Type B pancreatic cell (in vitro differentiated cells): Measurements from ENCODE around the gene MAGI3. TPM values are rescaled to one million over a fixed set of nuclear protein-coding genes. Genes with fewer than 3 reads are reported as not detected.

Experiments
- DNase-seq: peaks from one replicate; pipeline ENCODE4 v3.0.0; 2021; ENCODE audit warnings: mixed read lengths; ENCODE audit not compliant: unreplicated experiment; ENCODE audit errors: extremely low spot score
- H3K27ac Mint-ChIP-seq: 2 replicates; pipeline ENCODE4 v1.8.0; 2021; ENCODE audit warnings: mild to moderate bottlenecking, mixed read lengths
- H3K27me3 Mint-ChIP-seq: 2 replicates; pipeline ENCODE4 v1.8.0; 2021; ENCODE audit warnings: mixed read lengths
- H3K36me3 Mint-ChIP-seq: 2 replicates; pipeline ENCODE4 v1.8.0; 2021; ENCODE audit warnings: mixed read lengths
- H3K4me1 Mint-ChIP-seq: one replicate; pipeline ENCODE4 v1.8.0; 2021; ENCODE audit warnings: mixed read lengths; ENCODE audit not compliant: unreplicated experiment
- H3K4me3 Mint-ChIP-seq: 2 replicates; pipeline ENCODE4 v1.8.0; 2021; ENCODE audit warnings: mild to moderate bottlenecking, mixed read lengths
- H3K9me3 Mint-ChIP-seq: 2 replicates; pipeline ENCODE4 v1.8.0; 2021; ENCODE audit warnings: mixed read lengths
- total RNA-seq: library from RNA; stranded (reverse); gene quantifications from 2 replicates; pipeline ENCODE4 v1.2.1, GENCODE V29; 2021; ENCODE audit warnings: low replicate concordance
- TF ChIP-seq, protein P1 (sequence below): fragments of 200-600 bp; sonication (generic); conservative IDR thresholded peaks from 2 replicates; pipeline ENCODE4 v1.5.0; 2021; ENCODE audit warnings: antibody characterized with exemption, mild to moderate bottlenecking

MAGI3 gene
- total RNA-seq, 1 donor from 2014 or later: 19.2 TPM

DNA sequence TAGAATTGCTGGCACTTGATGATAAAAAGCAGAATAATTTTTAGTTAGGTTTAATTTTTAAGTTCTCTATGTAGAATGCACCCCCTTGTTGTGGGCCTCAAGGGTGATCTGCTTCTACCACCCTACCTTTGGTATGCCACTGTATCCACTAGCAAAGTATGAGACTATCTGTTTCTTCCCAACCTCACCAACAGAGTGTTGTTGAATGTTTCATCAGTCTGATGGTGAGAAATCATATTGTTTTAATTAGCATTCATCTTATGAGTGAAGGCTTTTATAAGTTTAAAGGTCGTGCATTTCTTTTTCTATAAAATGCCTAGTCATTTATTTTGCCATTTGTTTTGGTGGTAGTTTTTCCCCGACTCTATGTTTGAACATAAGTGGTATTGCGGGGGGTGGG, 141.0 kb downstream of the MAGI3 start:
- H3K4me1 Mint-ChIP-seq: peaks cover 15% of the 10 kb centered on the region

DNA sequence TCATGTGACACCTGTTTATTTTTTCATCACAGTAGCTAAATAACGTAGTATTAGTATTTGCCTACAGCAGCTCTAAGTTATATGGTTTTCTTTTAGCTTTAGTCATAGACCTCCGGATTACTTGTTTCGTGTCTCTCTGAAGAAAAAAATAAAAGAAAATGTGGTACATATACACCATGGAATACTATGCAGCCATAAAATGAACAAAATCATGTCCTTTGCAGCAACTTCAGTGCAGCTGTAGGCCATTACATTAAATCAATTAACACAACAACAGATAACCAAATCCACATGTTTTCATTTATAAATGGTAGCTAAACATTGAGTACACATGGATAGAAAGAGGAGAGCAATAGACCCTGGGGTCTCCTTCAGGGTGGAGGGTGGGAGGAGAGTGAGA, 142.7 kb downstream of the MAGI3 start:
- no peak for DNase-seq
- H3K27ac Mint-ChIP-seq: no peak overlapping the region
- no peaks in the 10 kb centered on the region for H3K27me3 Mint-ChIP-seq
- H3K4me3 Mint-ChIP-seq: no peak overlapping the region
- peaks cover 24% of the 10 kb centered on the region for H3K4me1 Mint-ChIP-seq
- H3K36me3 Mint-ChIP-seq: no peaks in the 10 kb centered on the region
- H3K9me3 Mint-ChIP-seq: peaks cover under 1% of the 10 kb centered on the region
- TF ChIP-seq, protein P1, sequence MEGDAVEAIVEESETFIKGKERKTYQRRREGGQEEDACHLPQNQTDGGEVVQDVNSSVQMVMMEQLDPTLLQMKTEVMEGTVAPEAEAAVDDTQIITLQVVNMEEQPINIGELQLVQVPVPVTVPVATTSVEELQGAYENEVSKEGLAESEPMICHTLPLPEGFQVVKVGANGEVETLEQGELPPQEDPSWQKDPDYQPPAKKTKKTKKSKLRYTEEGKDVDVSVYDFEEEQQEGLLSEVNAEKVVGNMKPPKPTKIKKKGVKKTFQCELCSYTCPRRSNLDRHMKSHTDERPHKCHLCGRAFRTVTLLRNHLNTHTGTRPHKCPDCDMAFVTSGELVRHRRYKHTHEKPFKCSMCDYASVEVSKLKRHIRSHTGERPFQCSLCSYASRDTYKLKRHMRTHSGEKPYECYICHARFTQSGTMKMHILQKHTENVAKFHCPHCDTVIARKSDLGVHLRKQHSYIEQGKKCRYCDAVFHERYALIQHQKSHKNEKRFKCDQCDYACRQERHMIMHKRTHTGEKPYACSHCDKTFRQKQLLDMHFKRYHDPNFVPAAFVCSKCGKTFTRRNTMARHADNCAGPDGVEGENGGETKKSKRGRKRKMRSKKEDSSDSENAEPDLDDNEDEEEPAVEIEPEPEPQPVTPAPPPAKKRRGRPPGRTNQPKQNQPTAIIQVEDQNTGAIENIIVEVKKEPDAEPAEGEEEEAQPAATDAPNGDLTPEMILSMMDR: no peak

More for the DNA sequence above, 141.0 kb downstream of the MAGI3 start:
- H3K27ac Mint-ChIP-seq: no peak overlapping the region
- TF ChIP-seq, protein P1: no peak
- no peak overlapping the region for H3K4me3 Mint-ChIP-seq
- H3K36me3 Mint-ChIP-seq: peaks cover 2% of the 10 kb centered on the region
- no peaks in the 10 kb centered on the region for H3K27me3 Mint-ChIP-seq
- H3K9me3 Mint-ChIP-seq: peaks cover 3% of the 10 kb centered on the region
- no peak for DNase-seq

DNA sequence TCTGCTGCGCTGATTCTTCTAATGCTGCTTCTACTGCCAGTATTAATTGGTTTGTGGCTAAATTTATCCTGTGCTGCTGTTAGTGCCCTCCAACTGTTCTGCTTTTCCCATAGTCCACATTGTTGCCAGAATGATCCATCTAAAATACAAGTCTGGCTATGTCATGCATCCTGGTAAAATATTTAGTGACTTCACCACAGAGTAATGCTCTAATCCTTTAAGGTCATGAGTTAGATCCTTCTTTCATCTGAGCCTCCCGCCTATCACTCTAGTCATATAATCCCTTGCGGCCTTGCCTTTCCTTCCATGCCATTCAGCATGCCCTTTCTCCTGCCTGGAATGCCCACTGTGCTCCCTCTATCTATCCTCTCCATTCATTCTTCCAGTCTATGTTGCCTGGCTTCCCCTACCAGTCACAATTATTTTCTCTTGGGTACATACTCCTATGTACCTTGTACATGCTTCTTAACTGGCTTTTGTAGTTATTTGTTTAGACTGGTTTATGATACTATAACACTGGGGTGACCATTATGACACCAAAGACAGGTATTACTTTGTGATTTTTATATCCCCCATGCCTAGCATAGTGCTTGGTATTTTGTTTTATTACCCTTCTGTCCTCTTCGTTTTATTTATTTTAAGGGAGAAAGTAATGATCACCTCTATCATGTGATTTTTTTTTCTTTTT, 144.0 kb downstream of the MAGI3 start:
- TF ChIP-seq, protein P1: no peak
- Mint-ChIP-seq H3K27me3 (no peaks in the 10 kb centered on the region), H3K4me1 (peaks cover 24% of the 10 kb centered on the region), H3K4me3 (no peak overlapping the region), H3K27ac (no peak overlapping the region), H3K9me3 (peaks cover 4% of the 10 kb centered on the region), H3K36me3 (no peaks in the 10 kb centered on the region)
- no peak for DNase-seq

DNA sequence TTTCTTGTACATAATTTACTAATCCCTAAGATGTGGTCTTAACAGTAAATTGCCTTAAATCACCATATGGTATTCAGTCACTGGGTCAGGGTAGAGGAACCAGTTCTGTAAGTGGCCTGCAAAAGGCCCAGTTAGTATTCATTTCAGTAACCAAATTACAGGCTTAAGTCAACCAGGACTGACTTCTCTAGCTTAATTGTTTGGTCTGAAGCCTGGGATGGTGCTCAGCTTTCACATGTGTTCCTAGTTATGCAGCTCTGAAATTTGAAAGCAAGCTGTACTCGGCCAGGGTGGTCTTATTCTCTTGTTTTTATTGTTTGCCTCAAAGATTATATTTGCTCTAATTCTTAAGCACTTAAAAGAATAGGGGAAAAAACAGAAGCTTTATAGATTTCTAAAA, 144.6 kb downstream of the MAGI3 start:
- Mint-ChIP-seq H3K9me3 (peaks cover 4% of the 10 kb centered on the region), H3K27ac (no peak overlapping the region), H3K4me1 (peaks cover 24% of the 10 kb centered on the region), H3K36me3 (no peaks in the 10 kb centered on the region), H3K27me3 (no peaks in the 10 kb centered on the region), H3K4me3 (no peak overlapping the region)
- DNase-seq: no peak
- TF ChIP-seq, protein P1: no peak

GRCh38 chr1:113536182-113536780, 146.0 kb downstream of the MAGI3 start:
- TF ChIP-seq, protein P1: no peak
- no peaks in the 10 kb centered on the region for H3K27me3 Mint-ChIP-seq
- no peaks in the 10 kb centered on the region for H3K36me3 Mint-ChIP-seq
- H3K4me3 Mint-ChIP-seq: no peak overlapping the region
- H3K27ac Mint-ChIP-seq: no peak overlapping the region
- H3K9me3 Mint-ChIP-seq: peaks cover 4% of the 10 kb centered on the region
- DNase-seq: no peak
- peaks cover 34% of the 10 kb centered on the region for H3K4me1 Mint-ChIP-seq
